Ureter (tissue), 1 donor: ENCODE data around the gene AGXT. TPM values are rescaled to one million over a fixed set of nuclear protein-coding genes. Genes with fewer than 3 reads are reported as not detected.

ENCODE experiments used
- DNase-seq: peaks from one replicate; pipeline ENCODE4 v3.0.0-alpha.2; 2020; ENCODE audit warnings: low spot score
- total RNA-seq: library from RNA; stranded (reverse); gene quantifications from one replicate; pipeline ENCODE4 v1.2.4, GENCODE V29; 2023
- donor health status: DM: yes; HTN: yes; CAD: no.

Gene AGXT
- 0.31 TPM for total RNA-seq

GRCh38 chr2:240868286-240869108, at the start of gene AGXT:
Gene AGXT, plus strand, starts transcription at chr2:240868824. Its CDS starts 42 bp downstream, at chr2:240868866.
- no peak for DNase-seq

- DNase-seq = peak; percentile 37
Observed at GRCh38 chr2:240819126-240819857, 49.3 kb upstream of the AGXT start.

GRCh38 chr2:240819858-240820606, 48.6 kb upstream of the AGXT start, which contains the start of gene KIF1A:
Gene KIF1A, minus strand, starts transcription at chr2:240820219. Its CDS starts 22,467 bp downstream, at chr2:240797752.
- DNase-seq = no peak

- DNase-seq = no peak
Observed at GRCh38 chr2:240820607-240821428, 47.8 kb upstream of the AGXT start.

- DNase-seq = no peak
Observed at GRCh38 chr2:240821429-240821778, 47.2 kb upstream of the AGXT start.

GRCh38 chr2:240822280-240822847, 46.3 kb upstream of the AGXT start:
- DNase-seq = no peak

- DNase-seq = no peak
Observed at GRCh38 chr2:240823449-240824336, 44.9 kb upstream of the AGXT start.

- DNase-seq = no peak
Observed at GRCh38 chr2:240825476-240825875, 43.1 kb upstream of the AGXT start.

- no peak for DNase-seq
Observed at GRCh38 chr2:240831594-240832204, 36.9 kb upstream of the AGXT start.

GRCh38 chr2:240832205-240832727, 36.4 kb upstream of the AGXT start:
- peak; percentile 95 for DNase-seq

- DNase-seq = no peak
Observed at GRCh38 chr2:240832921-240833494, 35.6 kb upstream of the AGXT start.

- no peak for DNase-seq
Observed at GRCh38 chr2:240833724-240834285, 34.8 kb upstream of the AGXT start.

GRCh38 chr2:240834377-240834975, 34.1 kb upstream of the AGXT start:
- no peak for DNase-seq

GRCh38 chr2:240835528-240835927, 33.1 kb upstream of the AGXT start:
- no peak for DNase-seq

- DNase-seq = no peak
Observed at GRCh38 chr2:240836781-240837467, 31.7 kb upstream of the AGXT start.

GRCh38 chr2:240837621-240838020, 31.0 kb upstream of the AGXT start:
- no peak for DNase-seq
